DMS53 treated with DMSO at 0.1 percent for 48 hours (cell line): Measurements from ENCODE around the gene OLFML2B.
A peak's percentile ranks its signal among the peaks of the same experiment; 100 is the strongest.

Experiments
- DNase-seq: peaks from one replicate; lab custom pipeline; 2025; ENCODE audit not compliant: unreplicated experiment; lab: John Stamatoyannopoulos, UW

Gene OLFML2B

DNA sequence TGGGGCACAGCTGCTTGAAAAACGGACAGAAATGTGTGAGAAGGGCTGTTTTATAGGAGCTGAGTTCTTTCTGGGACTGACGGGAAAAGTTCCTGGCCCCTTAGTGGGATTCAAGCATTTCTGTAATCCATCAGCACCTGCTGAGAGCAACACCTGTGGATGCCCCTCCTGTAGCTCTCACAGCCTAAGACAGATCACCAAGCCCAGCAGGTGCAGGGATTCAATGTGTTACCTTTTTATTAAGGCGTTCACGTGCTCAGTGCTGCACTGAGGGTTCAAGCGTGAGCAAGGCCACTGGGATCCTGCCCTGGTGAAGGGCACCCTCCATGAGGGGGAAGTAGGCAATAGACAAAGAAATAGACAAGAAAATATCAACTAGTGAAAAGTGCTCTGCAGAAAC, 14.9 kb downstream of the OLFML2B start:
- DNase-seq, result no peak

DNA sequence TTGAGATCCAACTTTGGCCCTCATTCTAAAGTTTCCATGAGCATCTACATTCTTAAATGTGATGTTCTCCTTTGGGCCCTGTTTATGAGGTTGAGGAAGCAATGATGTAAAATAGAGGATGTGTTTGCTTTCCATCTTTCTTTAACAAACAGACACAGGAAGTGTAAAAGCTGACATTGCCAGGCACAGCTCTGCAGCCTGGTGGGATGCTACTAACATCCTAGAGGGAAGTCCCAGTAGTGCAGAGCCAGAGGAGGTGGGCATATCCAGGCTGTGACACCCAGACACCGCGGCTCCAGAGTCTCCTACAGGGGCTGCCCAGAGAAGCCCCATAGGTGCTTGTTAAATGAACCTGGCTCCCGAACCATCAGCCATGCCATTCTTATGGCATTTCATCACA, 16.2 kb downstream of the OLFML2B start:
- DNase-seq, result no peak

DNA sequence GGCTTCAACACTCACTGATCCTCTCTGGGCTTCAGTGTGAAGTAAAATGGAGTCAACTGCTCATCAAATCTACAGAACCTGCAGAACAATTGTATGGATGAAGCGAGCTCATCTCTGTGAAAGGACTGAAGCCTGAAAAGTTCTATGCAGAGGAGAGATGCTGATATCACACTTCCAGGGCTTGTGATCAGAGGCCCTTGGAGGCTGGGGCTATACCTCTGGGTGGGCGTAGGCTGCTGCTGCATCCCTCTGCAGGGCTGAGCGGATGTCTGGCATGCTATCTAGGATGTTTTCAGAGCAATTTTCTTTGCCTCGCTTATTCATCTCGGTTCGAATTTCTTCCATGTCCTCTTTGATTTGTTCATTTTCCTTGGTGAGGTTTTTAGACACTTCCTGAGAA, 17.6 kb downstream of the OLFML2B start:
- no peak for DNase-seq

DNA sequence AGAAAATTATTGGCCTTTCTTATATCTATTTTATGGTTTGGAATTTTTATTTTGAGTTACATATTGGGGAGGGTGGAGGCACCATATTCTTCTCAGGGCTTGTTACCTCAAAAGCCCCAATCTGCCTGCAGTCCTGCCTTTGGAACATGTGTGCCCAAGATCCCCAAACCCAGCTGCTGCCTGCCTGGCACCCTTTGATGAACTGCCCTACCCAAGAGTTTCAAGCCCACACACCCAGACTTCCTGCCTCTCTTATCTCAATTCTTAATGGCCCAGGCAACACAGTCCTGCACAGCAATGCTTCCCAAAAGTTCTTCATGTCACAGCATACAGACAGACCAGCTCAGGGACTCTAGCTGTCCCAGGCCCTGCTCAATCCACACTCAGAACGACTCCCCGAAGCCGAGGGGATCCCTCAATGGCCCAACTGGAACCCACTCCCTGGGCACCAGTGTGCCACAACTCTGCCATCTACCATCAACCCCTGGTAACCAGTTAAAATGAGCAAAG, 19.2 kb downstream of the OLFML2B start:
- no peak for DNase-seq

DNA sequence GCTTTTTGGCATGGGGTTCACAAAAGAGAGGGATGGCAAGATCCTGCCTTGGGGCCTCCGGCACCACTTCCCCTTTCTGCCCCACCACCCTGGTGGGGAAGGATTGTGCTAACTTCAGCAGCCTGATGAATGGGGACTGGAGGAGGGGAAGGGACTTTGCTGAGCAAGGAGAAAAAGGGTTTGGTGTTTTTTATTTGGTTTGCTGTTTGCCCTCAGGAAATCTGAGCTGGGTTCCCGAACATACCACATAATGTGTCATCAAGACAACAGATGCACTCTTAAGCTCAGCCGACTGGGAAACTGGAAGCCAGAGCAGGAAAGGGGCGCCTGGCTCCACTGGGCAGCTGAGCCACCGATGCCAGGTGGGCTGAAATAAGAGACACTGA, 19.8 kb downstream of the OLFML2B start:
- DNase-seq, result peak; percentile 6

DNA sequence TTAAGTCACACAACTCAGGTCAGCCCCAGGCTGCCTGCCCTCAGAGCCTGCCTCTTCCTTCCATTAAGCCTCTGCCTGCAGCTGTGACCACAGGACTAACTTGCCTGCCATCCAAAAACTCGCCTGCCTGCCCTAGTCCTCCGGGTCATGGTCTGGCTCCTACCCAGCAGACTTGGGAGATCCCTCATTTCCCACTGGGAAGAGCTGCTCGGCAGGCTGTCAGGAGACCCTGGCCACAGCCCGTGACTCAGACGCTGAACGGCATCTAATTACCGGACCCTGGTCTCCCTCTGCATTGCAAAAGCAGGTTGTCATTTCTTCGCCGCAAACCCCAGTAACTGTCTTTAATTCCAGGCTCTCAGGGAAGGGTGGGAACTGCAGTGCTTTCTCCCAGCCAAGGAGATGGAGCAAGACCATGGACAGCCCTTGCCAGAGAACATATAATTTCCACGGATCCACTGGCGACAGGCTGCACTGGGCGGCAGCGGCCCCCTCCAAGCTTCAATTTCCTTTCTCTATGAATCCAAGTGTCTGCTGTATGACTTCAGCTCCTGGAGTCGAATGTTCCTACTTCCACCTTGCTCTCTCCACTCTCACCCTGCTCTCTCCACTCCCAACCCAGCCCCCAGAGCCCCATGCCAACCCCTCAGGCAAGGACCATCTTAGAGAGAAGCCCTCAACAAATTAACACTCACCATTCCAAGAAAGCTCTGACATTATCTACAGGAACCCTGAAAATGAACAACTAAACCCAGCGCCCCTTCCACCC, 20.4 kb downstream of the OLFML2B start:
- DNase-seq, result no peak

DNA sequence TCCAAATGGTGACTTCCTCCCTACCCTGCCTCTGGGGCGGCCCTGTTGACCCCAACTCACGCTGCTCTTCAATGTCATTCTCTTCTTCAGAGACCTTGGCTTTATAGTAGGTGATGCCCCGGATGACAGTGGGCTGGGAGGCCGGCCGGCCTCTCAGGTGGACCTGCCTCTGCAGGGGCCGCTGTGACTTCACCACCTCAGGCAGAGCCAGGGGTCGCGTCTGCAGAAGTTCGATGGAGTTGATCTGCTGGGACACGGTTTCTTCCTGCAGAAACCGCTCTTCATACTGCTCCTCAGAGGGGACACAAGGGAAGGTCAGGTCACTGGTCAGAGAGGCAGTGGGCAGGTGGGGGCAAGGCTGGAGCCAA, 23.6 kb downstream of the OLFML2B start:
- DNase-seq, result no peak

DNA sequence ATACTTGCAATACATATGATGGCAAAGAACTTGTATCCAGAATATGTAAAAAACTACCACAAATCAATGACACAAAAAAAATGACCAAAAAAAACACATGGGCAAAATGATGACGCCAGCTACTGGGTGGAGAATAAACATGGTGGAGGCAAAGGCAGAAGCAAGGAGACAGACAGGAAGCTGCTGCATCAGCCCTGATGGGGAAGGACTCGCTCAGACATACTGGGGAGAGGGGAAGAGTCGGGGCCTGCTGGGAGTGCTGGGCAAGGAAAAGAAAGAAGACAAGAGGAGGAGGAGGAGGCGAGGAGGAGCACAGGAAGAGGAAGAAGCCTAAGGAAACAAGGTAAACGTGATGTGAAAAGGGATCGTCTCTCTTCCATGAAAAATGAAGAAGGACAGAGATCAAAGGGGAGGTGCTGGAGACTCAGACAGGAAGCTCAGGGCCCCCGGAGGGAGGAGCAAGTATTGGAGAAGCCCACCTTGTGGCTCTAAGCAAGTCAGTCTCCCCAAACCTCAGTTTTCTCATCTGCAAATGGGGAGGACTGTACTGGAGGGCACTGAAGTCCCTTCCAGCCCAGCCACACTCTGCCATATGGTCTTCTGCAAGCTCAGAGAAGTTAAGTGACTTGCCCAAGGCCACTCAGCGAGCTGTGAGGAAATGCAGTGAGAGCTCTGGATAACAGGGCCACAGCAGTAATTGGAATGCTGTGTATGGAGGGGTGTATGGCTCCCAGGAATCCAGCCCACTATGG, 24.2 kb downstream of the OLFML2B start:
- no peak for DNase-seq

DNA sequence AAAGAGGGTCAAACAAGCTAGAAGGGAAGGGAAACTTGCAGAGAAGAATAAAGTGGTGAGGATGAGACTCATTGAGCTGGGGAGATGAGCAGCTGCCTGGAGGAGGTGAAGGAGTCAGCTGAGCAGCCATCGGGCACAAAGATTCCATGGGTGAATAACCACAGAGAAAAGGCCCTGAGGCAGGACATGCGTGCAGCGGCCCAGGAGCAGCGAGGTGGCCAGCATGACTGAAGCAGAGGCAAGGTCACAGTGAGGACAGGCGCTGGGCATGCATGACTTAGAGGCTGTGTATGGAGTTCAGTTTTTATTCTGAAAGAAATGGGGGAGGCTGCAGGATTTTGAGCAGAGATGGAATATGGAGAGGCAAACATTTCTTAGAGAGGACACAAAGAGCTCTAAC, 24.9 kb downstream of the OLFML2B start:
- no peak for DNase-seq

DNA sequence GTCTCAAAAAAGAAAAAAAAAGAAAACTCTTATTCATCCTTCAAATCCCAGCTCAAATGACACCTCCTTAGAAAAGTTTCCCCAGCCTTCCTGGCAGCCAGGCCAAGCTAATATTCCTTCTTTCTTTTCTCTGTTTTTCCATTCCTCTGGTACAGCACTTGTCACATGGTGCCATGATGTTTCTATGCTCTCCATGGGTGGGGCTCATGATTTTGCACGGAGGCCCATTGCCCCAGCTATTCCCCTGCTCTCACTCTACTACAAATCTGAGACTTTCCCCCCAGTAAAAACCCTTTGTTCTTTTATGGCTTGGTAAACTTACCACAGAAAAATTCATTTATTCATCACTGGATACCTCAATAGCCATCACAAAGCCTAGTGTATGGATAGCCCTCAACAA, 26.5 kb downstream of the OLFML2B start:
- no peak for DNase-seq

DNA sequence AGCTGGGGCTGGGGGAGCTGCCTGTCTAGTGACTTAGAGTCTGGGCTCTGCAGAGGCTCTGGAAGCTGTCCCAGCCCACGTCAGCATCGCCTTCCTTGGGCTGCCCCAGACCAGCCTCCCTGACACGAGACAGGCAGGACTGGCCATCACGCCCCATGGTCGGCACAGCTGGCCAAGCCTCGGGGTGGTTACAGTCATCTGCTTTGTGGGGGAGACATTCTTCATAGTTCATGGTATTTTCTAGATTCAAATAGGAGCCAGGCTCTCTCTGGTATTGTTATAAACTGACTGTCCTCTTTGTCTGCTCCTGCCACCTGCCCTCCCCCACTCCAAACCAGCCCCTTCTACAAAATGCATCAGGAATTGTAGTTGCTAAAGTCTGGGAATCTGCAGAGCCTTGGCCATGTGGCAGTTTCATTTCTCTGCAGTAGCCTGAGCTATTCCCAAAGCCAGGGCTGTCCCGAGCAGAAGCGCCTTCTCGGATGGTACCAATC, 29.4 kb downstream of the OLFML2B start:
- no peak for DNase-seq

DNA sequence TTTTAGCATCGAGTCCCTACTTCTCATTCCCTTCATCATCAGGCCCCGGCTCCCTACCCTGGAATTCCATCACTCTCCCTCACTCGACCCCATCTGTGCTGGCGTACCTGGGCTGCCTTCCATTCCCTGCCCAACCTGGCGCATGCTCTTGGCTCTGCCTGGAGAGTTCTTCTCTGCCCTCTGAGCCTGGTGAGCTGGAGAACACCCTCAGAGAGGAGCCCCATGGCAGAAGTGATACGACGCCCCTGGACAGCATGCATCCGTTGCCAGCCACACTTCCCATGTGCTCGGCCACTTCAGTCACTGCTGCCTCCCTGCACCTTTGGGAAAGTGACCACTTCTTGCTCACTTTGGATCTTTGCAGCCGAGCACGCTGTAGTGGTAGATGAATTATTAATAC, 30.1 kb downstream of the OLFML2B start:
- DNase-seq, result no peak

DNA sequence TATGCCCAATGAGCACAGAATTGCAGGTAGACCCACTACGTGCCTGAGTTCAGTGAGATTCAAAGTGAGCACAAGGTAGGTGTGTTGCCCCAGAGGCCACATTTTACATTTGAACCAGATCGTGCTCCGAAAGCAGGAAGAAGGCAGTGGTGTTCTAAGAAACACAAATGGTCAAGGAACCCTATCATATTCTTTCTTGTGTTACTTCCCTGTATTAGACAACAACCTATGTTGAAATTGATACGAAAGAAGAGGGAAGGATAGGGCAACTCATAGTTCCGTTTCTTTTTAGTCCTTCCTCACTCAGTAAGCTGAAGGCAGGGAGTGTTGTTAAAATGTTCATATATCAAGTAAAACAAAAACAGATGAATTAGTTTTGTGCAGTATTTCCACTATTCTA, 33.9 kb downstream of the OLFML2B start:
- no peak for DNase-seq

DNA sequence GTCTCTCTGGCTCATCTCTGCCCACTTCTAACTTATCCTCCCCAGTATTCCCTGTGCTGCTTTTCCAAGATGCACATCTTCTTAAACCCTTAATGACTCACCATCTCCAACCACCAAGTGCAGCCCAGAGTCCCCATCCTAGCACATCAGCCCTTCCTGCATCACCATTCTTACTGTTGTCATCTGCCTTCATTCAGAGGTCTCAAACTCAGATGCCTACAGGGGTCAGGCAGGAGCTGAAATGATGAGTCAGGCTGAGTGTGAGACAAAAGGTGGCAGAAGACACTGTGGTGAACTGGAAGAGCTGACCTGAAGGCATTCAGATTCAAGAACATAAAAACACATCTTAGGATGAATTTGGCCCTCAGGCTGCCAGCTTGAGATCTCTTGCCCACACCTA, 34.6 kb downstream of the OLFML2B start:
- no peak for DNase-seq

DNA sequence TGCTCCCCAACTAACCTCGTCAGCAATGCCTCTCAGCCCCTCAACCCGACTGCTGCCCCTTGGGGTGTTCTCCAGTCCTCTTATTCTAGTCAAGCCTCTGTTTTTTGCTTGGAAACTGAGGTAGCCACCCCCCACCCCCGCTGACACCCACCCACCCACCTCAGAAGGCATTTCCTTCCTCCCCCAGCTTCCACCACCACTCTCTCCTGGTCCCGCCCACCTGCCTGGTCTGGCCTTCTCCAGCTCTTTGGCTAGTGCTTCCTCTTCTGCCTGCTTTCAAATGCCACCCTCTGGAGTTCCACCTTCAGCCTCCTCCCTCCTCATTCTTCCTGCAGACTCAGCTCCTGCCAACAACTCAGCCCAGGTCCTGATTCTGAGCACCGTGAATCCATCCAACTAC, 35.3 kb downstream of the OLFML2B start:
- DNase-seq, result no peak

DNA sequence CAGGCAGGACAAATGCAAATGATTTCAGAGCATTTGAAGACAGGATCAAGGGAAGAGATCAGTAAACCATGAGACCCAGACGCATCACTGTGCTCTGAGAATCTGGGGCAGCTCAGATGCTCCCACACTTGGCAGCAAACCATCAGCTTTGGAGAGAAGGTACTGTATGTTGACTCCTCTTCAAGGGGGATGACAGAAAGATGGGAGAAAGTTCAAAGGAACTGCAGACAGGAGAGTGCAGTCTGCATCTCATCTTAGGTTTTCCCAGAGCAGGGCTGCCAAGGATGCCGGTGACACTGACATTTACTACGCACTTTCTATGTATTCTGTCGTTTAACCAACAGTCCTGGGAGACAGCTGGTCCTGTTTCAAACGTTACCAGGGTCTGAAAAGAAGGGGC, 35.8 kb downstream of the OLFML2B start:
- DNase-seq, result no peak

DNA sequence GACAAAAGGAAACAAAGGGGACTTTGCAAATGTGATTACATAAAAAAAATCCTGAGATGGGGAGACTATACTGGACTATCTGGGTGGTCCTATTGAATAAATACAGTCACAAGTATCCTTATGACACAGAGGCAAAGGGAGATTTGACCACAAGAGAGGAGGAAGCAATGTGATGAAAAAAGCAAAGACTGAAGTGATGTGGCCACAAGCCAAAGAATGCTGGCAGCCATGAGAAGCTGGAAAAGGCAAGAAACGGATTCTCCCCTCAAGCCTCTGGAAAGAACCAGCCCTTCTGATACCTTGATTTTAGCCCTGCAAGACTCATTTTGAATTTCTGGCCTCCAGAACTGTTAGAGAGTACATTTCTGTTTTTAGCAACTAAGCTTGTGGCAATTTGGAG, 36.4 kb downstream of the OLFML2B start:
- DNase-seq, result no peak

DNA sequence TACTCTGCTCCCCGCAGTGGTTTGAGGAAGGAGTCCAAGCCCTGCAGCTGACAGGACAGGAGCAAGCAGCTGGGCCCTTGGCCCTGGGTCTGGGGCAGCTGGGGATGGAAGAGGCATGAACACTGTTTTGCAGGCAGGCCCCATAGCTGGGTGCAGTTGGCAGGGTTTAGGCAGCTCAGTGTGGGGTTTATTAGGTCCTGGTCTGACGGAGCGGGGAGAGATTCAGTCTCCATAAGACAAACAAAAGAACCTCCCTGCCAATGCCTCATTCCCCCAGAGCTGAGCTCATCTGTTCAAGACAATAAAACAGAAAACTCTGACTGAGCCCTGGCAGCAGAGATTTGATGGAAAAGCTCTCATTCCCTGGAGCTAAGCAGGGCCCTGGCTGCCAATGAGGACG, 37.3 kb downstream of the OLFML2B start:
- no peak for DNase-seq

DNA sequence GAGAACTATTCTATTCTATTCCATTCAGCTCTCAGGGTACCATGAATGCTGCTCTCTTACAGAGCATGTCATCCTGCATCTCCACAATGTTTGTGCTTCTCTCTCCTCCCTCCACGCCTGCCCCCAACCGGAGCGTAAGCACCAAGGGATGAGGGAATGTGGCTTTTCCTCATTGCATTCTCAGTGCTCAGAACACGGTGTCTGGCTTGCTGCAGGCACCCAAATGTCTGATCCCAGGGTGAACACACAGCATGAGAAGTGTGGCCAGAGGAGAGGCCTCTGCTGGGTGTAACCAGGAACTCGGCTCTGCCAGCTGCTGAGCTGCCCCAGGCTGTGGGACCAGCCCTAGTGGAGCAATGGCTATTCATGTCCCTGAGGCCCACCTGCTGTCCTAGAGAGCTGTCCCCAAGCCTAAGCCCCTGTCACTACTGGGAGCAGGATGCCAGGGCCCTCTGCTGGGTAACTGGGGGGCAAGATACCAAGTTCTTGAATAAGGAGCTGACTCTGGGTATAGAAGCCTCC, 38.3 kb downstream of the OLFML2B start:
- DNase-seq, result no peak

DNA sequence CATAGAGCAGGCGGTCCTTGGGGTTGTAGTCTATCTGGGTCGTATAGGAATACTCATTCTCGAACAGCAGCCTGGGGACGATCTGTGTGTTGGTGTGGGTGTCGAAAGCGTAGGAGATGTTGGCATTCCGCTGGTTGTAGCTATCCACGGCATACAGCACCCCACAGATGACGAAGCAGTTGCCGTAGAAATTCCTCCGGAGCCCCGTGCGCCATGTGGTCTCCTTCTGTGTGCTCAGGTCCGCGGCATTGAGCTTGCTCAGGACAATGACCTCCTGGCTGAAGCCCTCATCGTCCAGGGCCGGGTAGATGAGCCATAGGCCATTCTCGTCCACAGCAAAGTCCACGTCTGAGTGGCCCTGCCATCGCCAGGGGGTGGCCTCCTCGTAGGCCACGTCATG, 39.9 kb downstream of the OLFML2B start:
- DNase-seq, result no peak

DNA sequence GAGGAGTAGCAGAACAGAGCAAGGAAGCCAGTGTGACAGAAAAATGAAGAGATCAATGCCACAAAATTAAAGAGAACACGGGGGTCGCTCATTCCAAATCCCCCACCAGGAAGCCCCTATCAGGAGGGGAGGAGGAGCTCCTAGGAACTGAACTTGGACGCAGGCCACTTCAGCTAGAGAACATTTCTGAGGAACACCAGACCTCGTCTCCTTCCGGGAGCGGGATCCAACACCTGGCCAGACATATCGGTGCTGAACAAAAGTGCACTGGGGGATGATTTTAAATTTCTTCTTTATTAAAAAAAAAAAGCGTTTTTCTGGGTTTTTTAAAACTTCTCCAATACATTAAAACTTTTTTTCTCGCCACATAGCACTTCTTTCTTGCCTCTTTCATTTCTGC, 40.8 kb downstream of the OLFML2B start:
- no peak for DNase-seq

DNA sequence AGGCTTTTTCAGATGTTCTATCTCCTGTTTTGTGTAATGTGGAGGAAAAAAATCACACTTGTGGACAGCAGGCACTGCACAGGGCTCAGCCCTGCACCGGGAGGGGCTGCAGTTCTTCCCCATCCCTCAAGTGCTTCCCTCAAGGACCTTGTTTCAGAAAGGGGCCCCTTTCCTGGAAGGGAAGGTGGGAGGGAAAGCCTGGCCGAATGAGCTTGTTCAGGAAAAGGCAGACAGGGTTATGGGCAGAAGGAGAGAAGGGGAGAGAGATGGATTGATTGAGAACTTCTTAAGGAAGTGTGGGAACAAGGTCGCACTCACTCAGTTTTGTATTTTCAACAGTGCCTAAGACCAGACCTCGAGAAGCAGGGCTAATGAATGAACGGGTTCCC, 41.2 kb downstream of the OLFML2B start:
- no peak for DNase-seq
